ENCODE data around the gene CLIC4. TPM values are rescaled to one million over a fixed set of nuclear protein-coding genes. Genes with fewer than 3 reads are reported as not detected.

Gene CLIC4
- polyA plus RNA-seq, 12 donors, result 130 to 183 (median 165) TPM; not detected in 1

Other genes with a start within 250 kb of the CLIC4 start
- gene RCAN3, start 242.6 kb upstream of the CLIC4 start, polyA plus RNA-seq (ENCODE audit: insufficient read length in 12 of 12), result 10 to 100 TPM in 1 of 12 donors, 1 to 10 TPM in 10, not detected in 1; 1.3 to 30.3 (median 2.0) TPM
- gene NCMAP, start 189.4 kb upstream of the CLIC4 start, polyA plus RNA-seq (ENCODE audit: insufficient read length in 12 of 12), result under 1 TPM in 6 of 12 donors, not detected in 6; 0.04 to 0.26 (median 0.15) TPM
- gene SRRM1, start 102.1 kb upstream of the CLIC4 start, polyA plus RNA-seq (ENCODE audit: insufficient read length in 12 of 12), result 100 to 1,000 TPM in 6 of 12 donors, 10 to 100 TPM in 5, not detected in 1; 71.9 to 207 (median 106) TPM
- 10 to 100 TPM in 1 of 12 donors, 1 to 10 TPM in 3, under 1 TPM in 6, not detected in 2; 0.29 to 29.3 (median 0.62) TPM for gene RUNX3, start 184.8 kb downstream of the CLIC4 start, polyA plus RNA-seq (ENCODE audit: insufficient read length in 12 of 12)